Neural cell (in vitro differentiated cells): ENCODE data around the gene ERBB4. TPM values are rescaled to one million over a fixed set of nuclear protein-coding genes. Genes with fewer than 3 reads are reported as not detected.

Experiments used
- H2AFZ ChIP-seq: fragments of 200-600, 300-800 bp; sonication (generic), shearing (Covaris generic); 2 replicates; pipeline ENCODE4 v1.6.0; 2014; ENCODE audit warnings: low read depth, mild to moderate bottlenecking, antibody characterized with exemption, low read length, moderate library complexity
- H3F3A ChIP-seq: fragments of 200-600 bp; shearing (Covaris generic); 2 replicates; pipeline ENCODE4 v1.6.1; 2016; ENCODE audit warnings: mild to moderate bottlenecking, moderate library complexity, mixed read lengths, antibody characterized with exemption, low read length; ENCODE audit not compliant: insufficient read depth, poor library complexity, severe bottlenecking
- H3K27ac ChIP-seq: fragments of 200-600, 300-800 bp; sonication (generic), shearing (Covaris generic); 2 replicates; pipeline ENCODE4 v1.5.1; 2014; ENCODE audit warnings: mild to moderate bottlenecking, low read length, moderate library complexity
- H3K27me3 ChIP-seq: fragments of 300-800, 200-600 bp; sonication (generic), shearing (Covaris generic); 2 replicates; pipeline ENCODE4 v1.6.0; 2014; ENCODE audit warnings: mild to moderate bottlenecking, low read depth, low read length, moderate library complexity; ENCODE audit not compliant: insufficient read depth
- H3K36me3 ChIP-seq: fragments of 300-800, 200-600 bp; sonication (generic), shearing (Covaris generic); 2 replicates; pipeline ENCODE4 v1.5.1; 2014; ENCODE audit warnings: mild to moderate bottlenecking, antibody characterized with exemption, low read length, moderate library complexity; ENCODE audit not compliant: insufficient read depth
- H3K4me2 ChIP-seq: fragments of 300-800, 200-600 bp; sonication (generic), shearing (Covaris generic); 2 replicates; pipeline ENCODE4 v1.6.0; 2014; ENCODE audit warnings: mild to moderate bottlenecking, low read length
- H3K4me3 ChIP-seq: fragments of 300-800, 200-600 bp; sonication (generic), shearing (Covaris generic); 2 replicates; pipeline ENCODE4 v1.5.1; 2014; ENCODE audit warnings: mild to moderate bottlenecking, low read length, moderate library complexity
- H3K79me2 ChIP-seq: fragments of 200-600 bp; shearing (Covaris generic); replicated peaks from 2 replicates; pipeline ENCODE4 v1.6.0; 2014; ENCODE audit warnings: mild to moderate bottlenecking, low read length, moderate library complexity; ENCODE audit not compliant: insufficient read depth
- H3K9ac ChIP-seq: fragments of 300-800, 200-600 bp; sonication (generic), shearing (Covaris generic); 2 replicates; pipeline ENCODE4 v1.6.1; 2016; ENCODE audit warnings: mild to moderate bottlenecking, low read length, mixed read lengths
- H3K9me2 ChIP-seq: fragments of 200-600 bp; shearing (Covaris generic); 2 replicates; pipeline ENCODE4 v1.6.1; 2016; ENCODE audit warnings: mild to moderate bottlenecking, low read length, mixed read lengths; ENCODE audit not compliant: insufficient read depth
- H3K9me3 ChIP-seq: fragments of 200-600, 300-800 bp; sonication (generic), shearing (Covaris generic); 2 replicates; pipeline ENCODE4 v1.6.1; 2016; ENCODE audit warnings: mild to moderate bottlenecking, mixed run types, low read length, moderate library complexity, mixed read lengths
- H4K20me1 ChIP-seq: fragments of 200-600 bp; shearing (Covaris generic); 2 replicates; pipeline ENCODE4 v1.6.1; 2016; ENCODE audit warnings: mild to moderate bottlenecking, mixed run types; ENCODE audit not compliant: insufficient read depth
- CTCF ChIP-seq: fragments of 450-650 bp; IDR thresholded peaks from 2 replicates; pipeline ENCODE4 v1.5.1; 2014; ENCODE audit warnings: antibody characterized with exemption, mild to moderate bottlenecking, moderate library complexity; ENCODE audit not compliant: poor library complexity, severe bottlenecking
- MXI1 ChIP-seq: fragments of 450-650 bp; conservative IDR thresholded peaks from 2 replicates; pipeline ENCODE4 v1.6.1; 2014; ENCODE audit warnings: antibody characterized with exemption, mild to moderate bottlenecking; ENCODE audit not compliant: poor library complexity, severe bottlenecking
- POLR2AphosphoS5 ChIP-seq: IDR thresholded peaks from 2 replicates; pipeline ENCODE4 v1.6.1; 2012
- RAD21 ChIP-seq: fragments of 450-650 bp; conservative IDR thresholded peaks from 2 replicates; pipeline ENCODE4 v1.6.1; 2014; ENCODE audit warnings: antibody characterized with exemption, mild to moderate bottlenecking, moderate library complexity
- REST ChIP-seq: IDR thresholded peaks from 2 replicates; pipeline ENCODE4 v1.6.1; 2012; ENCODE audit warnings: borderline replicate concordance
- SMC3 ChIP-seq: fragments of 450-650 bp; conservative IDR thresholded peaks from 2 replicates; pipeline ENCODE4 v1.6.1; 2014; ENCODE audit warnings: antibody characterized with exemption, mild to moderate bottlenecking, moderate library complexity; ENCODE audit not compliant: poor library complexity
- TAF1 ChIP-seq: IDR thresholded peaks from 2 replicates; pipeline ENCODE4 v1.6.1; 2012; ENCODE audit warnings: low read depth
- polyA plus RNA-seq: library from polyadenylated mRNA; depleted of rRNA; stranded (reverse); fragments of >200 nt; gene quantifications from 2 replicates; pipeline ENCODE4 v1.2.3, GENCODE V29; 2014

The ERBB4 gene
- polyA plus RNA-seq, 1 donor from 2014 or later, result 0.69 TPM

- Histone ChIP-seq H3K4me3 (no peak overlapping the region), H3K9ac (no peak overlapping the region), H3K27me3 (no peaks in the 10 kb centered on the region), H3K27ac (no peak overlapping the region), H3K9me3 (no peaks in the 10 kb centered on the region), H3K79me2 (no peaks in the 10 kb centered on the region), H3K36me3 (no peaks in the 10 kb centered on the region), H2AFZ (no peak overlapping the region), H3K4me2 (no peak overlapping the region), H3K9me2 (no peaks in the 10 kb centered on the region), H3F3A (no peaks in the 10 kb centered on the region), H4K20me1 (no peaks in the 10 kb centered on the region)
- TF ChIP-seq SMC3, result no peak
These were observed 269.6 kb downstream of the ERBB4 start for GRCh38 chr2:212269005-212269404.

- no peak for TF ChIP-seq REST
- no peak for TF ChIP-seq POLR2AphosphoS5
- no peak for TF ChIP-seq SMC3
- Histone ChIP-seq H3F3A (no peaks in the 10 kb centered on the region), H3K4me2 (no peak overlapping the region), H3K27me3 (no peaks in the 10 kb centered on the region), H3K4me3 (no peak overlapping the region), H3K9ac (no peak overlapping the region), H3K36me3 (no peaks in the 10 kb centered on the region), H3K9me3 (no peaks in the 10 kb centered on the region), H4K20me1 (no peaks in the 10 kb centered on the region), H3K9me2 (no peaks in the 10 kb centered on the region), H2AFZ (no peak overlapping the region), H3K79me2 (no peaks in the 10 kb centered on the region), H3K27ac (no peak overlapping the region)
These were observed 272.3 kb downstream of the ERBB4 start for GRCh38 chr2:212266297-212266696.

- no peaks in the 10 kb centered on the region for H3K36me3 ChIP-seq
- H3K9ac ChIP-seq, result no peak overlapping the region
- H3K79me2 ChIP-seq, result no peaks in the 10 kb centered on the region
- H3K4me2 ChIP-seq, result no peak overlapping the region
- TF ChIP-seq MXI1, result no peak
- no peak for TF ChIP-seq CTCF
- TF ChIP-seq SMC3, result no peak
- no peak for TF ChIP-seq RAD21
- TF ChIP-seq TAF1, result no peak
- no peak overlapping the region for H2AFZ ChIP-seq
- H4K20me1 ChIP-seq, result no peaks in the 10 kb centered on the region
- H3K27ac ChIP-seq, result no peak overlapping the region
- no peaks in the 10 kb centered on the region for H3K27me3 ChIP-seq
- H3K9me2 ChIP-seq, result no peaks in the 10 kb centered on the region
- H3K9me3 ChIP-seq, result no peaks in the 10 kb centered on the region
- H3K4me3 ChIP-seq, result no peak overlapping the region
- H3F3A ChIP-seq, result no peaks in the 10 kb centered on the region
These were observed 272.8 kb downstream of the ERBB4 start for GRCh38 chr2:212265777-212266176.
